ENCODE data around the gene ABCC11. TPM values are rescaled to one million over a fixed set of nuclear protein-coding genes. Genes with fewer than 3 reads are reported as not detected.

The ABCC11 gene
- total RNA-seq, 1 donor from 2014 or later = not detected

DNA sequence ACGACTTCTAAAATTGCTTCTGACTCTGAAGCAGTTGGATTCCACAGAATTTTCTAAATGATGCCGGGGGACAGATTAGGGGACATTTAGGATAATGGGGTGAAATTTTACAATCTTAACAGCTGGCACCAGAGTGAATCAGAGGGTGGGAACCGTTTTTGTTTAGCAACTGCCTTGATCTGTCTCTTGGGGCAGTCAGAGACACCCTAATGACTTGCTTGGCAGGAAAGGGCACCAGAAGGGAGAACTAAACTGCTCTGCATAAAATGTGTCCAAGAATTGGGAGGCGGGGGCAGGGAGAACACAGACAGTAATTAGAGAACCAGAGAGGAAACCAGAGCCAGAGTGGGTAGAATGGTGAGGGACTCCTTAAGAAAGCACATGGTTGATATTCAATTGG is 85.4 kb downstream of the ABCC11 start:
- H4K20me1 ChIP-seq (ENCODE audit: low read depth) = no peaks in the 10 kb centered on the region
- Mint-ChIP-seq H3K27ac (no peak overlapping the region), H3K36me3 (no peaks in the 10 kb centered on the region), H3K27me3 (ENCODE audit: insufficient read depth, low read depth) (peaks cover 5% of the 10 kb centered on the region), H3K9me3 (no peaks in the 10 kb centered on the region), H3K4me3 (no peak overlapping the region), H3K4me1 (peaks cover 21% of the 10 kb centered on the region)
- no peaks in the 10 kb centered on the region for H3K27me3 ChIP-seq
- H3F3A ChIP-seq (ENCODE audit: low read depth) = no peaks in the 10 kb centered on the region
- no peaks in the 10 kb centered on the region for H3K9me3 ChIP-seq (ENCODE audit: low read depth)
- H3K27ac ChIP-seq = no peak overlapping the region
- H3K4me2 ChIP-seq = no peak overlapping the region
- H3K36me3 ChIP-seq = no peaks in the 10 kb centered on the region
- H3K4me3 ChIP-seq = no peak overlapping the region
- no peaks in the 10 kb centered on the region for H3K4me1 ChIP-seq
- H3K79me2 ChIP-seq (ENCODE audit: low read depth) = no peaks in the 10 kb centered on the region
- no peak for TF ChIP-seq EZH2 (IDR thresholded peaks at IDR 0.05)
- TF ChIP-seq, protein P1, sequence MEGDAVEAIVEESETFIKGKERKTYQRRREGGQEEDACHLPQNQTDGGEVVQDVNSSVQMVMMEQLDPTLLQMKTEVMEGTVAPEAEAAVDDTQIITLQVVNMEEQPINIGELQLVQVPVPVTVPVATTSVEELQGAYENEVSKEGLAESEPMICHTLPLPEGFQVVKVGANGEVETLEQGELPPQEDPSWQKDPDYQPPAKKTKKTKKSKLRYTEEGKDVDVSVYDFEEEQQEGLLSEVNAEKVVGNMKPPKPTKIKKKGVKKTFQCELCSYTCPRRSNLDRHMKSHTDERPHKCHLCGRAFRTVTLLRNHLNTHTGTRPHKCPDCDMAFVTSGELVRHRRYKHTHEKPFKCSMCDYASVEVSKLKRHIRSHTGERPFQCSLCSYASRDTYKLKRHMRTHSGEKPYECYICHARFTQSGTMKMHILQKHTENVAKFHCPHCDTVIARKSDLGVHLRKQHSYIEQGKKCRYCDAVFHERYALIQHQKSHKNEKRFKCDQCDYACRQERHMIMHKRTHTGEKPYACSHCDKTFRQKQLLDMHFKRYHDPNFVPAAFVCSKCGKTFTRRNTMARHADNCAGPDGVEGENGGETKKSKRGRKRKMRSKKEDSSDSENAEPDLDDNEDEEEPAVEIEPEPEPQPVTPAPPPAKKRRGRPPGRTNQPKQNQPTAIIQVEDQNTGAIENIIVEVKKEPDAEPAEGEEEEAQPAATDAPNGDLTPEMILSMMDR (IDR thresholded peaks at IDR 0.05) = no peak
- no peak for TF ChIP-seq EZH2phosphoT487 (IDR thresholded peaks at IDR 0.05)
- DNase-seq (ENCODE audit: low spot score) = no peak
- H3K9ac ChIP-seq = no peak overlapping the region
- no peak overlapping the region for H2AFZ ChIP-seq (replicated peaks)

DNA sequence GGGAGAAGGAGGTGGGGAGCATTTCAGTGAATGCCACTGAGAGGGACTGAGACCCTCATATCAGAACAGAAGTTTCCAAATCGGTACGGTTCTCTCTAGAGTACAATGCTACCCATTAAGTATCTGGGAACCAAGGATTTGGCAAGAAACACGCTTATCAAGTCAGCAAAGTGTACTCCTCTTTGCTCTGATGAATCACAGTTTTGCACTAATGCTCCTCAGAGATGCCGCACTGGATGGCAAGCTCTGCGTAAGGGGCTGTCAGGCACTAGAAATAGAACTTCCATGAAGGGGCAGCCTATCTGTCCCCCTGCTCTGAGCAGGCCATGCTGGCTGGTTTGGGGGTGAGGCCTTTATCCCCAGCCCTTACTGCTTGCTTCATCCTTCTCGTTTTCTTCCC is 86.8 kb downstream of the ABCC11 start:
- H3F3A ChIP-seq (ENCODE audit: low read depth) = no peaks in the 10 kb centered on the region
- H2AFZ ChIP-seq (replicated peaks) = no peak overlapping the region

DNA sequence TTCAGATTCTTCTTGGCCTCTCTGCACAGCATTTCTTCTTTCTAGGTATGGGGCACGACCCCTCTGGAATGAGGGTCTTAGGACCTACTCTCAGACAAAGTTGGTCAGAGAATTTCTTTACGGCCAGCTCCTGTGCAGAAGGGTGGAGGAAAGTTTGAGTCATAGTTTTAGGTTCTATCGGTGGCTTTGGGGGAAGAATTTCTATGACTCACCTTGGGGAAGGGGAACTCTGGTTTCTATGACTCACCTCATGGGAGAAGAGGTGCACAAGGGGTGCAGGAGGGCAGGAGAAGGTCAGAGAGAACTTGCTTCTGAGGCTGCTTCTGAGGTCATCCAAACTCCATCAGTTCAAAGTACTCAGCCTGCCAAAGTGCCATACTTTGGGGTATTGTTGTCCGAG is 89.0 kb downstream of the ABCC11 start:
- Mint-ChIP-seq H3K36me3 (no peaks in the 10 kb centered on the region), H3K4me3 (no peak overlapping the region), H3K4me1 (peaks cover 17% of the 10 kb centered on the region), H3K9me3 (no peaks in the 10 kb centered on the region), H3K27ac (no peak overlapping the region), H3K27me3 (ENCODE audit: insufficient read depth, low read depth) (peaks cover 5% of the 10 kb centered on the region)
- no peak for DNase-seq (ENCODE audit: low spot score)
- no peaks in the 10 kb centered on the region for H3K9me3 ChIP-seq (ENCODE audit: low read depth)
- no peak overlapping the region for H3K4me3 ChIP-seq
- no peaks in the 10 kb centered on the region for H3K4me1 ChIP-seq
- no peak overlapping the region for H3K4me2 ChIP-seq
- H3F3A ChIP-seq (ENCODE audit: low read depth) = no peaks in the 10 kb centered on the region
- H2AFZ ChIP-seq (replicated peaks) = no peak overlapping the region
- H3K36me3 ChIP-seq = no peaks in the 10 kb centered on the region
- no peaks in the 10 kb centered on the region for H3K79me2 ChIP-seq (ENCODE audit: low read depth)
- H3K27me3 ChIP-seq = peaks cover 4% of the 10 kb centered on the region
- H3K9ac ChIP-seq = no peak overlapping the region
- H3K27ac ChIP-seq = no peak overlapping the region
- H4K20me1 ChIP-seq (ENCODE audit: low read depth) = no peaks in the 10 kb centered on the region
- TF ChIP-seq EZH2 (IDR thresholded peaks at IDR 0.05) (no peak), EZH2phosphoT487 (IDR thresholded peaks at IDR 0.05) (no peak)
- TF ChIP-seq, protein P1 (IDR thresholded peaks at IDR 0.05) = no peak

More for the DNA sequence above, 86.8 kb downstream of the ABCC11 start:
- Mint-ChIP-seq H3K36me3 (no peaks in the 10 kb centered on the region), H3K4me3 (no peak overlapping the region), H3K9me3 (no peaks in the 10 kb centered on the region), H3K27me3 (ENCODE audit: insufficient read depth, low read depth) (peaks cover 5% of the 10 kb centered on the region), H3K27ac (no peak overlapping the region), H3K4me1 (peaks cover 23% of the 10 kb centered on the region)
- Histone ChIP-seq H3K79me2 (ENCODE audit: low read depth) (no peaks in the 10 kb centered on the region), H3K4me3 (no peak overlapping the region), H4K20me1 (ENCODE audit: low read depth) (no peaks in the 10 kb centered on the region), H3K36me3 (no peaks in the 10 kb centered on the region), H3K9ac (no peak overlapping the region), H3K4me2 (no peak overlapping the region), H3K27me3 (peaks cover 4% of the 10 kb centered on the region), H3K9me3 (ENCODE audit: low read depth) (no peaks in the 10 kb centered on the region), H3K27ac (no peak overlapping the region), H3K4me1 (no peaks in the 10 kb centered on the region)
- no peak for DNase-seq (ENCODE audit: low spot score)
- no peak for TF ChIP-seq EZH2phosphoT487 (IDR thresholded peaks at IDR 0.05)
- TF ChIP-seq, protein P1 (IDR thresholded peaks at IDR 0.05) = no peak
- TF ChIP-seq EZH2 (IDR thresholded peaks at IDR 0.05) = no peak

All from neural progenitor cell (in vitro differentiated cells).